Heart left ventricle (tissue), 13 donors: ENCODE data around the gene MXI1.

Experiments
- POLR2A ChIP-seq, 2 donors: fragments of 450-650 bp; IDR thresholded peaks; one replicate each; pipeline ENCODE4 v1.6.1; 2017; ENCODE audit warnings: antibody characterized with exemption in 2 of 2, mild to moderate bottlenecking in 2 of 2, moderate library complexity in 2 of 2
- TF ChIP-seq, protein P1 (sequence below), 12 donors: fragments of 200-600 bp; sonication (generic) in 4 of 12; IDR thresholded peaks; one replicate each; pipeline versions ENCODE4 v1.5.0 to v1.8.0; 2018 to 2022; ENCODE audit warnings: antibody characterized with exemption in 12 of 12, mild to moderate bottlenecking in 5 of 12
- donor health status: ischemic (EF 13 %, LVEDD 7.1; RV severe dilation, severe dysfunction).
- donor health status: DM: no; HTN: yes; CAD: no.
- donor health status: DM: no; HTN: no; CAD: no.
- donor health status: ischemic (EF 25% LVEDD 6.9; RV normal size, moderate dysfunction).
- donor health status: ischemic (EF 25% LVEDD 5.7; RV mildly dilated, moderate dysfunction).
- donor health status: ischemic (EF 35%, LVEDD 5.7; RV mildly dilated, moderate dysfunction).
- donor health status: nonischemic (EF 11% LVEDD 7.7; RV severe dilation, severe dysfunction).
- donor health status: DM: yes; HTN: yes; CAD: no.
- donor health status: PGD.
- donor health status: ischemic (EF 29% LVEDD 5.4; RV normal size, mild dysfunction).
- donor health status: nonischemic (EF 23%, LVEDD 6.1; RV moderate dilation, normal function).

DNA sequence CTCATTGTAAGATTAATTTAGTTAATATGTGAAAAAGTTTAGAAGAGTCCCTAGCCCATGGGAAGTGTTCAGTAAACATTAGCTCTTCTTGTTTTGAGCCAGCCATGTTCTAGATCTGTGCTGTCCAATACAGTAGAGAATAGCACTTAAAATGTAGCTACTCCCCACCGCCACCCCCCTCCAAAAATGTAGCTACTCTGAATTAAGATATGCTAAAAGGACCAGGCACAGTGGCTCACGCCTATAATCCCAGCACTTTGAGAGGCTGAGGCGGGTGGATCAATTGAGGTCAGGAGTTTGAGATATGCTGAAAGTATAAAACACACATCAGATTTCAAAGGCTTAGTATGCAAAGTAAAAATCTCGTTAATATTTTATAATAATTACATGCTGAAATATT lies 47.3 kb upstream of the MXI1 start:
- TF ChIP-seq POLR2A (IDR thresholded peaks at IDR 0.05) = no peak
- TF ChIP-seq, protein P1, sequence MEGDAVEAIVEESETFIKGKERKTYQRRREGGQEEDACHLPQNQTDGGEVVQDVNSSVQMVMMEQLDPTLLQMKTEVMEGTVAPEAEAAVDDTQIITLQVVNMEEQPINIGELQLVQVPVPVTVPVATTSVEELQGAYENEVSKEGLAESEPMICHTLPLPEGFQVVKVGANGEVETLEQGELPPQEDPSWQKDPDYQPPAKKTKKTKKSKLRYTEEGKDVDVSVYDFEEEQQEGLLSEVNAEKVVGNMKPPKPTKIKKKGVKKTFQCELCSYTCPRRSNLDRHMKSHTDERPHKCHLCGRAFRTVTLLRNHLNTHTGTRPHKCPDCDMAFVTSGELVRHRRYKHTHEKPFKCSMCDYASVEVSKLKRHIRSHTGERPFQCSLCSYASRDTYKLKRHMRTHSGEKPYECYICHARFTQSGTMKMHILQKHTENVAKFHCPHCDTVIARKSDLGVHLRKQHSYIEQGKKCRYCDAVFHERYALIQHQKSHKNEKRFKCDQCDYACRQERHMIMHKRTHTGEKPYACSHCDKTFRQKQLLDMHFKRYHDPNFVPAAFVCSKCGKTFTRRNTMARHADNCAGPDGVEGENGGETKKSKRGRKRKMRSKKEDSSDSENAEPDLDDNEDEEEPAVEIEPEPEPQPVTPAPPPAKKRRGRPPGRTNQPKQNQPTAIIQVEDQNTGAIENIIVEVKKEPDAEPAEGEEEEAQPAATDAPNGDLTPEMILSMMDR (IDR thresholded peaks at IDR 0.05) = no peak
